ENCODE data around the gene NLRC3.

The NLRC3 gene

GRCh38 chr16:3550851-3551847, 26.1 kb downstream of the NLRC3 start:
- Mint-ChIP-seq H3K27ac (peak overlapping the region; percentile 52), H3K36me3 (ENCODE audit: low read depth) (peaks cover 31% of the 10 kb centered on the region), H3K9me3 (peaks cover 9% of the 10 kb centered on the region), H3K27me3 (no peaks in the 10 kb centered on the region), H3K4me1 (ENCODE audit: low read depth) (no peaks in the 10 kb centered on the region), H3K4me3 (no peak overlapping the region)

DNA sequence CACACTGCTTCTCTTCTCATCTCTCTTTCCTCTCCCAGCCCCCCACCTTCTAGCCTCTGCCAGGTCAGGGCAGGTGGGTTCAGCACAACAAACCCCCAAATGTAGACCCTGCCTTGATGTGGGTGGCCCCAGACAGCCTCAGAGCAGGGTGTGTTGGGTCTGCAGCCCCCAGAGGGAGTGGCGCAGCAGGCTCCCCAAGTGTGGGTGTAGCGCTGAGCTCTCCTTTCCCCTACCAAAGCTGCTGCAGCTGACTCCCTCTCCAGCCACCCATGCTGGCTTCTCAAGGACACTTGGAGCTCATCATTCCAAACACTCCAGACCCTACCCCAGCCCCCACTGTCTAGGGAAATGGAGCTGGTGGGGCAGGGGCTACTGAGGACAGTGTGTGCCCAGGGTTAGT, 27.3 kb downstream of the NLRC3 start:
- no peaks in the 10 kb centered on the region for H3K27me3 Mint-ChIP-seq
- H3K4me1 Mint-ChIP-seq (ENCODE audit: low read depth), result no peaks in the 10 kb centered on the region
- no peak overlapping the region for H3K27ac Mint-ChIP-seq
- H3K9me3 Mint-ChIP-seq, result peaks cover 9% of the 10 kb centered on the region
- H3K4me3 Mint-ChIP-seq, result no peak overlapping the region
- H3K36me3 Mint-ChIP-seq (ENCODE audit: low read depth), result peaks cover 26% of the 10 kb centered on the region

- H3K4me3 Mint-ChIP-seq, result no peak overlapping the region
- H3K36me3 Mint-ChIP-seq (ENCODE audit: low read depth), result peaks cover 21% of the 10 kb centered on the region
Observed at GRCh38 chr16:3548859-3549258, 28.3 kb downstream of the NLRC3 start.

DNA sequence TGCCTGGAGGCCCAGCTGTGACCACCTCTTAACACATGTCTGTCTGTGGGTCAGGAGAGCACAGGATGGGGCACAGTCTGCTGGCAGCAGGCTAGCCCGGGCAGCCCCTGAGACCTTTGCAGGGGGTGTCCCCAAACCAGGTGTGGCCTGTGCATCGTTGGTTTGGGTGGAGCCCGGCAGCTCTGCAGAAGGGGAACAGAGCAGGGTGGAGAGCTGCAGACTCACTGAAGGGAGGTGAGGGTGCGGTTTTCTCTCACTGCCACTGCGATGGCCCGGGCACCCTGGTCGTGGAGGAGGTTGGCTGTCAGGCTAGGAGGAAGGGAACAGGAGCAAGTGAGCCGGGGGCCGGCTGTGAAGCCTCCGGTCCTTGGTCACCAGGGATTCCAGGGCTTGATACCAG, 28.8 kb downstream of the NLRC3 start:
- no peaks in the 10 kb centered on the region for H3K27me3 Mint-ChIP-seq
- no peak overlapping the region for H3K4me3 Mint-ChIP-seq
- no peak overlapping the region for H3K27ac Mint-ChIP-seq
- H3K9me3 Mint-ChIP-seq, result peaks cover 9% of the 10 kb centered on the region
- peaks cover 21% of the 10 kb centered on the region for H3K36me3 Mint-ChIP-seq (ENCODE audit: low read depth)
- no peaks in the 10 kb centered on the region for H3K4me1 Mint-ChIP-seq (ENCODE audit: low read depth)

More at GRCh38 chr16:3548859-3549258, 28.3 kb downstream of the NLRC3 start:
- Mint-ChIP-seq H3K4me1 (ENCODE audit: low read depth) (no peaks in the 10 kb centered on the region), H3K27ac (no peak overlapping the region), H3K27me3 (no peaks in the 10 kb centered on the region), H3K9me3 (peaks cover 9% of the 10 kb centered on the region)

DNA sequence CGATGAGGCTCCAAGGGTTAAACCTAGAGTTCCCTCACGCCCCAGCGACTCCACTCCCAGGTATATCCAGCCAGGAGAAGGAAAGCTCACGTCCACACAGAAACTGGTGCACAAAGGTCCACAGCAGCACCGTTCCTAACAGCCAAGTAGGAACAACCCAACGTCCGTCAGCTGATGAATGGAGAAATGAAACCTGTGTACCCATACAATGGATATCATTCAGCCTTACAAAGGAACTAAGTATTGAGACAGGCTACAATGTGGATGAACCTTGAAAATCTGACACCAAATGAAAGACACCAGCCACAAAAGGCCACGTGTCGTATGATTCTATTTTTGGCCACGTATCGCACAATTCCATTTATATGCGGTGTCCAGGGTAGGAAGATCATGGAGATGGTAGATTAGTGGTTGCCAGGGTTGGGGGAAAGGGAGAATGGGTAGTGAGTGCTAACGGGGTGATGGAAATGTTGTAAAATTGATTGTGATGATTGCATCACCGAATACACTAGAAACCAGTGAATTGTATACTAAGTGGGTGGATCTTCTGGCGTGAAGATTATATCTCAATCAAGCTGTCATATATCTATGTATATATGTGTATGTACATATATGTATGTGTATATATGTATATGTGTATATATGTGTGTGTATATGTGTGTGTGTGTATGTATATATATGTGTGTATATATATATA, 30.1 kb downstream of the NLRC3 start:
- Mint-ChIP-seq H3K36me3 (ENCODE audit: low read depth) (peaks cover 20% of the 10 kb centered on the region), H3K27me3 (no peaks in the 10 kb centered on the region), H3K4me1 (ENCODE audit: low read depth) (no peaks in the 10 kb centered on the region), H3K9me3 (peaks cover 8% of the 10 kb centered on the region), H3K4me3 (no peak overlapping the region), H3K27ac (no peak overlapping the region)

GRCh38 chr16:3542601-3543373, 34.4 kb downstream of the NLRC3 start:
- Mint-ChIP-seq H3K27ac (no peak overlapping the region), H3K4me3 (no peak overlapping the region)

DNA sequence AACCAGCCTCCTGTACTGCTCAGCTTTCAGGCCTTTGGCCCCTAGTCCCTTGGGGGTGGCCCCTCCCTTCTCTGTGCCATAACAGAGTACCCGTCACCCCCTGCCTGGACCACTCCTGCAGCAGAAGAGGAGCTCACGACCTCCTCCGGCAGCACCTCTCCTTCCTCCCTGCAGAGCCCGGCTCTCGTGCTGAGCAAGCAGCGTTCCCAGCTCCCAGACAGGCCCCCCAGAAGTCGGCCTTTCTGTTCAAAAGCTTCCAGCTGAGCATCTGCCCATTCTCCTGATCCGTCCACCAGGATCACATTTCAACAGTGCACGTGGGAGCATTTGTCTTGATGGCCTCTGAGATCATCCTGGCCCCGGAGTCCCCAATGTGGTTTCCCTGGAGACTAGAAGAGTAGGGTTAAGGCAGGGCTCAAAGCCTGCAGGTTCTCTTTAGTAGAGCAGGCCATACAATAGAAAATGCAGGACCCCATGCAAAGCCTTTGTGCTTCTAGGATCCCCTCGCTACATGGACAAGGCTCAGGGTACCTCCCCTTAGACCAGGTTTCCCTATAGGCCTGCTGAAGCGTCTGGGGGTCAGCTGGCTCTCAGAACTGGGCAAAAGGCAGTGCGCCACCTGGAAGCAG, 35.6 kb downstream of the NLRC3 start:
- H3K36me3 Mint-ChIP-seq (ENCODE audit: low read depth), result peaks cover 5% of the 10 kb centered on the region
- no peak overlapping the region for H3K27ac Mint-ChIP-seq
- no peaks in the 10 kb centered on the region for H3K4me1 Mint-ChIP-seq (ENCODE audit: low read depth)

More at GRCh38 chr16:3542601-3543373, 34.4 kb downstream of the NLRC3 start:
- Mint-ChIP-seq H3K4me1 (ENCODE audit: low read depth) (no peaks in the 10 kb centered on the region), H3K27me3 (no peaks in the 10 kb centered on the region), H3K9me3 (no peaks in the 10 kb centered on the region), H3K36me3 (ENCODE audit: low read depth) (peaks cover 5% of the 10 kb centered on the region)

GRCh38 chr16:3538222-3538621, 39.0 kb downstream of the NLRC3 start:
- Mint-ChIP-seq H3K4me1 (ENCODE audit: low read depth) (no peaks in the 10 kb centered on the region), H3K27ac (no peak overlapping the region), H3K9me3 (no peaks in the 10 kb centered on the region), H3K27me3 (no peaks in the 10 kb centered on the region), H3K4me3 (no peak overlapping the region), H3K36me3 (ENCODE audit: low read depth) (peaks cover 5% of the 10 kb centered on the region)

More for the DNA sequence above, 35.6 kb downstream of the NLRC3 start:
- Mint-ChIP-seq H3K9me3 (no peaks in the 10 kb centered on the region), H3K4me3 (no peak overlapping the region), H3K27me3 (no peaks in the 10 kb centered on the region)

- Mint-ChIP-seq H3K4me1 (ENCODE audit: low read depth) (no peaks in the 10 kb centered on the region), H3K9me3 (no peaks in the 10 kb centered on the region), H3K36me3 (ENCODE audit: low read depth) (peaks cover 11% of the 10 kb centered on the region), H3K27ac (no peak overlapping the region), H3K4me3 (no peak overlapping the region), H3K27me3 (no peaks in the 10 kb centered on the region)
Observed at GRCh38 chr16:3536851-3537250, 40.4 kb downstream of the NLRC3 start.

DNA sequence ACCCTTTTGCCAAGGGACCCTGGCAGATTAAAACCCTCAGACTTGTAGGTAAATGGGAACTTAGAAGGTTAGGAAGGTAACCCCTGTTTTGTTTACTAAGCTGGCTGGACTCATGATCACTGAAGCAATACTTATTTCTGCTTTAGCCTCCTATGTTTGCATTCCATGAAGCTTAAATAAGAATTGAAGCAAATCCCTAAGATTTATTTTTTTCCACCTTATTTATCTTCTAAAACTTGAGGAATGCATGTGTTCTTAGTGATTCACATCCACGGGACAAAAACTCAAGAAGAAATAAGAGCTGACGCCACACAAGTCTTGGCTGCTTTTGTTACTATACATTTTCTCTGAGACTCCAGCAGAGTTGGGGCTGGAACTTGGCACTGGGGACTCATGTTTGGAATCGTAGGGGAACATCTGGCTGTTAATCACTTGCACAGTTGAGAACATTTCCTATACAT, 40.9 kb downstream of the NLRC3 start:
- no peak overlapping the region for H3K27ac Mint-ChIP-seq
- no peaks in the 10 kb centered on the region for H3K9me3 Mint-ChIP-seq
- peaks cover 11% of the 10 kb centered on the region for H3K36me3 Mint-ChIP-seq (ENCODE audit: low read depth)
- no peaks in the 10 kb centered on the region for H3K27me3 Mint-ChIP-seq
- no peaks in the 10 kb centered on the region for H3K4me1 Mint-ChIP-seq (ENCODE audit: low read depth)
- no peak overlapping the region for H3K4me3 Mint-ChIP-seq

DNA sequence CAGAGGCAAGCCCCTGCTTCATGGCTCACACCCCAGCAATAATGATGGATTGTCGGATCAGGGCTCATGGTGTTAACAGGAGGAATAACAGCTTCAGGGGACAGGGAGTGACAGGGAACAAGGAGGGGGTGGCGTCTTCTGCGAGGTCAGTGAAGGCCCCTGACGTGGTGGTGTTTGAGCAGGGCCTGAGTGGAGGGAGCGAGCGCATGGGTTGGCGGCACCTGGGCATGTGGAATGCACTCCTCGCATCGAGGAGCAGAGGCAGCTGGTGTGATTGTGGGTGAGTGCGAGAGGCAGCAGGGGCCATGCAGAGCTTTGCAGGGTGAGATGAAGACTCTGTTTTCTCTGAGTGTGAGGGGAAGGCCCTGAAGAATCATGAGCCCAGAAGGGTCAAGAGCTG, 43.1 kb downstream of the NLRC3 start:
- Mint-ChIP-seq H3K27ac (no peak overlapping the region), H3K4me3 (no peak overlapping the region), H3K27me3 (no peaks in the 10 kb centered on the region), H3K36me3 (ENCODE audit: low read depth) (peaks cover 6% of the 10 kb centered on the region), H3K4me1 (ENCODE audit: low read depth) (no peaks in the 10 kb centered on the region), H3K9me3 (no peaks in the 10 kb centered on the region)

GRCh38 chr16:3532741-3533140, 44.5 kb downstream of the NLRC3 start:
- H3K9me3 Mint-ChIP-seq, result no peaks in the 10 kb centered on the region
- peaks cover 11% of the 10 kb centered on the region for H3K36me3 Mint-ChIP-seq (ENCODE audit: low read depth)
- no peaks in the 10 kb centered on the region for H3K4me1 Mint-ChIP-seq (ENCODE audit: low read depth)
- no peak overlapping the region for H3K4me3 Mint-ChIP-seq
- no peaks in the 10 kb centered on the region for H3K27me3 Mint-ChIP-seq
- no peak overlapping the region for H3K27ac Mint-ChIP-seq

- H3K9me3 Mint-ChIP-seq, result no peaks in the 10 kb centered on the region
- H3K4me3 Mint-ChIP-seq, result no peak overlapping the region
- peaks cover 11% of the 10 kb centered on the region for H3K36me3 Mint-ChIP-seq (ENCODE audit: low read depth)
- H3K27me3 Mint-ChIP-seq, result no peaks in the 10 kb centered on the region
- no peaks in the 10 kb centered on the region for H3K4me1 Mint-ChIP-seq (ENCODE audit: low read depth)
- no peak overlapping the region for H3K27ac Mint-ChIP-seq
Observed at GRCh38 chr16:3530371-3530914, 46.8 kb downstream of the NLRC3 start.

DNA sequence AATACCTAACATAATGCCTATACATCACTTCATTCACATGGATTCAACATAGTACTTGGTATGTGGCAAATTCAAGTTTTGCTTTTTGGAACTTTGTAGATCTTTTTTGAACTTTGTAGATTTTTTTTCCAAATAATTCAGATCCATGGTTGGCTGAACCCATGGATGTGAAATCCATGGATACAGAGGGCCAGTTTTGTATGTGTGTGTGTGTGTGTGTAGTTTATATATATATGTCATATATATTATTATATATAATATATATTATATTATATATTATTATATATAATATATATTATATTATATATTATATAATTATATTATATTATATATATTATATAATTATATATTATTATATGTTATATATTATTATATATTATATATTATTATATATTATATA, 48.0 kb downstream of the NLRC3 start:
- peaks cover 18% of the 10 kb centered on the region for H3K36me3 Mint-ChIP-seq (ENCODE audit: low read depth)

More for the DNA sequence above, 48.0 kb downstream of the NLRC3 start:
- Mint-ChIP-seq H3K27me3 (no peaks in the 10 kb centered on the region), H3K27ac (no peak overlapping the region), H3K4me1 (ENCODE audit: low read depth) (no peaks in the 10 kb centered on the region), H3K4me3 (no peak overlapping the region), H3K9me3 (no peaks in the 10 kb centered on the region)
